Karpas-422 (cell line): Measurements from ENCODE around the gene S100A7A. TPM values are rescaled to one million over a fixed set of nuclear protein-coding genes. Genes with fewer than 3 reads are reported as not detected.
"Not testable (repeated sequence)": the region's sequence is repeated elsewhere in the genome, so short reads cannot be mapped to it uniquely, and the experiment has no call there.

ENCODE experiments used
- DNase-seq: peaks from one replicate; pipeline ENCODE4 v3.0.0-alpha.2; 2015
- H2AFZ ChIP-seq: fragments of 200-600 bp; sonication (generic); 2 replicates; pipeline ENCODE4 v1.6.1; 2014; ENCODE audit warnings: antibody characterized with exemption, low read length, mixed read lengths
- H3K27ac ChIP-seq: fragments of 200-600 bp; sonication (generic); 2 replicates; pipeline ENCODE4 v1.5.1; 2014; ENCODE audit warnings: mild to moderate bottlenecking, low read length, moderate library complexity
- H3K27me3 ChIP-seq: fragments of 200-600 bp; sonication (generic); 2 replicates; pipeline ENCODE4 v1.6.1; 2014; ENCODE audit warnings: low read length, mixed read lengths
- H3K36me3 ChIP-seq: fragments of 200-600 bp; sonication (generic); 2 replicates; pipeline ENCODE4 v1.6.1; 2014; ENCODE audit warnings: low read length, mixed read lengths; ENCODE audit not compliant: insufficient read depth
- H3K4me1 ChIP-seq: fragments of 200-600 bp; sonication (generic); 2 replicates; pipeline ENCODE4 v1.6.1; 2014; ENCODE audit warnings: mild to moderate bottlenecking, low read length, mixed read lengths
- H3K4me2 ChIP-seq: fragments of 200-600 bp; sonication (generic); 2 replicates; pipeline ENCODE4 v1.6.1; 2014; ENCODE audit warnings: low read length, low read depth, mild to moderate bottlenecking; ENCODE audit not compliant: poor library complexity, severe bottlenecking
- H3K4me3 ChIP-seq: fragments of 200-600 bp; sonication (generic); 2 replicates; pipeline ENCODE4 v1.5.1; 2014; ENCODE audit warnings: mild to moderate bottlenecking, antibody characterized with exemption, low read length, mixed read lengths
- H3K79me2 ChIP-seq: fragments of 200-600 bp; sonication (generic); 2 replicates; pipeline ENCODE4 v1.6.1; 2014; ENCODE audit warnings: mild to moderate bottlenecking, low read length, mixed read lengths
- H3K9ac ChIP-seq: fragments of 200-600 bp; sonication (generic); 2 replicates; pipeline ENCODE4 v1.6.0; 2014; ENCODE audit warnings: low read length
- H3K9me2 ChIP-seq: fragments of 200-600 bp; sonication (generic), shearing (Covaris generic); replicated peaks from 2 replicates; pipeline ENCODE4 v1.6.0; 2014; ENCODE audit warnings: mild to moderate bottlenecking, low read length, moderate library complexity; ENCODE audit not compliant: insufficient read depth
- H3K9me3 ChIP-seq: fragments of 300-700, 200-600 bp; sonication (generic); 2 replicates; pipeline ENCODE4 v1.6.1; 2014; ENCODE audit warnings: low read length, mixed read lengths
- H4K20me1 ChIP-seq: fragments of 200-600 bp; sonication (generic); 2 replicates; pipeline ENCODE4 v1.6.1; 2014; ENCODE audit warnings: mild to moderate bottlenecking, antibody characterized with exemption, low read length, low read depth; ENCODE audit not compliant: insufficient read depth
- total RNA-seq: library from RNA; depleted of rRNA; stranded (reverse); fragments of >200 nt; shearing (Covaris generic); gene quantifications from 2 replicates; pipeline ENCODE4 v1.2.3, GENCODE V29; 2014; ENCODE audit warnings: low replicate concordance

The S100A7A gene
- total RNA-seq, 1 experiment from 2014 or later: not detected

DNA sequence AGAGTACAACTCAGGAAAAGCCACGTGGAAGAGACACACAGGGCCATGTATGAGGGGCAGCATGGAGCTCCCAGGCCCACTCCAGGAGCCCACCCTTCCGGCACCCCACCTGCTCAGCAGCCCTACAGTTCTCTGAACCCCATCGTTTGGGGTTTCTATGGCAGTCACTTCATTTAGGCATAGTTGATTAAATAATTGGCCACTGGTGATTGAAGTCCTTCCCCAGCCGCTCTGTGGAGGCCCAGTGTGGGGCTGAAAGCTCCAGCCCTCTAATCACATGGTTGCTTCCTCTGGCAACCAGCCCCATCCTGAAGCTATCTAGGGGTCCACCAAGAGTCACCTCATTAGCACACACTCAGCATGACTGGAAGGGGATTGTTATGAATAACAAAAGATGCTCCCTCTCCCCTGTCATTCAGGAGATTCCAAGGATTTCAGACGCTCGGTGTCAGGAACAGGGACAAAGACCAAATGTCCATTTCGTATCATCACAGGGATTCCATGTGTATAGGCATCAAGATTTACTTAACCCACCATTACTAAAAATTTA, 12.2 kb upstream of the S100A7A start:
- no peaks in the 10 kb centered on the region for H3K79me2 ChIP-seq
- DNase-seq: no peak
- no peak overlapping the region for H3K4me2 ChIP-seq
- no peaks in the 10 kb centered on the region for H3K9me2 ChIP-seq
- H3K9ac ChIP-seq: no peak overlapping the region
- no peak overlapping the region for H3K27ac ChIP-seq
- no peaks in the 10 kb centered on the region for H3K9me3 ChIP-seq
- no peaks in the 10 kb centered on the region for H3K27me3 ChIP-seq
- no peaks in the 10 kb centered on the region for H3K36me3 ChIP-seq
- H3K4me1 ChIP-seq: no peaks in the 10 kb centered on the region
- H3K4me3 ChIP-seq: no peak overlapping the region
- H2AFZ ChIP-seq: no peak overlapping the region
- no peaks in the 10 kb centered on the region for H4K20me1 ChIP-seq

DNA sequence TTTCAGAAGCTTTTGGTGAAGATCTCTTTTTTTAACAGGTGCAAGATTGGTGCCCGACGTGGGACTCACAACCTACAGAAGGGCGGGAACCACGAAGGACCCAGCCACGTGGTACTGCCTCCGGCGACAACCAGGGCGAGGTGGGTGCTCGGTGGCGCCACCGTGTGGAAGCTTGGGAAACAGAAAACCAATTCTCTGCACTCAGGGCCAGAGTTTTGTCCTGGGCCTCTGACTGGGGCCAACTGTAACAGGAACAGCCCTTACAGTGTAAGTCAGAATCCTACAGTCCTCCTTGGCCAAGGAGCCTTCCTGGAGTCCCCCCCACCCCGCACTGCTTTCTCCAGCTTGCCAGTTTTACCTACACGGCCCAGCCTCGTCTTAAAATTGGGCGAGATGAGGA, 11.6 kb upstream of the S100A7A start:
- Histone ChIP-seq H3K4me1 (no peaks in the 10 kb centered on the region), H3K9me2 (no peaks in the 10 kb centered on the region), H2AFZ (no peak overlapping the region), H3K27me3 (no peaks in the 10 kb centered on the region), H3K9ac (no peak overlapping the region), H3K79me2 (no peaks in the 10 kb centered on the region), H3K4me3 (no peak overlapping the region), H3K9me3 (no peaks in the 10 kb centered on the region), H3K27ac (no peak overlapping the region), H3K4me2 (no peak overlapping the region), H4K20me1 (no peaks in the 10 kb centered on the region), H3K36me3 (no peaks in the 10 kb centered on the region)
- peak; percentile 75 for DNase-seq

DNA sequence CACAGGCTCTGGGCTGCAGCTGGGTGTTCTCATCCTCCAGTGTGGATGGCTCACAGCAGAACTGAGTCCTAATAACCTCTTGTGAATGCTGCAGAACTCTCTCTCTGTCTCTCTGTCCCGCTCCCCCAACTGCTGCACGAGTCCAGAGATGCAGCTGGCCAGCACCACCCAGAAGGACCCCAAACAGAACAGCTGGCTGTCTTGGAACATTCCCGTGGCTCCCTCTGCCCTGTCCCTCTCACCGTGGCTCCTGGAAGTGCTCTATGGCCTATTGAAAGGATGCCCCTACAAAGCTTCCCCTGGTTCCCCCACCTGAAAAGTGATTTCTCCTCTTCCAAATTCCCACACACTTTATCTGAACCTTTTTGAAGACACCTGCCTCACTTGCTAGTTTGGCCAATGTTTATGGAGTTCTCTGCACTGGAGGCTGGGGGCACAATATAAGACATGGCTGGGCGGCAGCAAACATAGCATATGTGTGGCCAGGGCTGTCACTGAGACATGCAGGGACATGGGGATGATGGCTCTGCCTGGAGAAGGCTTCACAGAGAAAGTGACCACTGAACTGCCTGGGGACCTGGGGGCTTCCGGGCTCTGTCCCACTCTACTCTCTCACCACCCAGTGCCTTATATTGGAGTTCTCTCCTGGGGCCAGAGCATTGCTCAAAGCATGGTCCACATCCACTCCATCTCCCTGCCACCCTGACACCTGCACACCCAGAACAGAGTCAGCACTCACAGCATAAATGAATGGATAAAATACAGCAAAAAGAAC, 10.3 kb upstream of the S100A7A start:
- not testable (repeated sequence) for H4K20me1 ChIP-seq, H2AFZ ChIP-seq, H3K4me1 ChIP-seq, H3K9me3 ChIP-seq, H3K36me3 ChIP-seq, H3K9me2 ChIP-seq, DNase-seq, H3K9ac ChIP-seq, H3K27me3 ChIP-seq, H3K79me2 ChIP-seq, H3K27ac ChIP-seq, H3K4me2 ChIP-seq, H3K4me3 ChIP-seq

DNA sequence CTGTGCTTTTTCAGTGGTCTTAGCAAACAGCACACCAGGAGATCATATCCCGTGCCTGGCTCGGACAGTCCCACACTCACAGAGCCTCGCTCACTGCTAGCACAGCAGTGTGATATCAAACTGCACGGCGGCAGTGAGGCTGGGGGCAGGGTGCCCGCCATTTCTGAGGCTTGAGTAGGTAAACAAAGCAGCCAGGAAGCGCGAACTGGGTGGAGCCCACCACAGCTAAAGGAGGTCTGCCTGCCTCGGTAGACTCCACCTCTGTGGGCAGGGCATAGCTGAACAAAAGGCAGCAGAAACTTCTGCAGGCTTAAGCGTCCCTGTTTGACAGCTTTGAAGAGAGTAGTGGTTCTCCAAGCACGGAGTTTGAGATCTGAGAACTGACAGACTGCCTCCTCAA, 9.0 kb upstream of the S100A7A start:
- H3K36me3 ChIP-seq, H3K4me3 ChIP-seq: not testable (repeated sequence)

DNA sequence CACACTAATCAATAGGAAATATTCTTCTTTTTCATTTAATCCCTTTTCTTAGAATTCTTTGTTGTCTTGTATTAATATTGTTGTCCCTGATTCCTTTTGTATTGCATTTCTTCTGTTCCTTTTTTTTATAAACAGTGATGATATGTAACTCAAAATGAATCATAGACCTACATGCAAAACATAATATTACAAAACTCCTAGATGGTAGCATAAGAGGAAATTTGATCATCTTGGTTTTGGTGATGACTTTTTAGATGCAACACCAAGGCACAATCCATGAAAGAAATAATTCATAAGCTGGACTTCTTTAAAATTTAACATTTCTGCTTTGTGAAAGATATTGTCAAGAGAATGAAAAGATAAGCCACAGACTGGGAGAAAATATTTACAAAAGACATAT, 2.4 kb upstream of the S100A7A start:
- H3K27ac ChIP-seq, H3K27me3 ChIP-seq, H3K9me3 ChIP-seq, H3K4me1 ChIP-seq, DNase-seq, H3K9me2 ChIP-seq, H3K4me3 ChIP-seq, H3K79me2 ChIP-seq, H3K36me3 ChIP-seq, H3K9ac ChIP-seq, H4K20me1 ChIP-seq, H2AFZ ChIP-seq, H3K4me2 ChIP-seq: not testable (repeated sequence)

More for the DNA sequence above, 9.0 kb upstream of the S100A7A start:
- H3K27me3 ChIP-seq, H3K9ac ChIP-seq, H3K9me2 ChIP-seq, H3K4me2 ChIP-seq, H3K9me3 ChIP-seq, H3K79me2 ChIP-seq, H4K20me1 ChIP-seq, DNase-seq, H2AFZ ChIP-seq, H3K4me1 ChIP-seq, H3K27ac ChIP-seq: not testable (repeated sequence)

DNA sequence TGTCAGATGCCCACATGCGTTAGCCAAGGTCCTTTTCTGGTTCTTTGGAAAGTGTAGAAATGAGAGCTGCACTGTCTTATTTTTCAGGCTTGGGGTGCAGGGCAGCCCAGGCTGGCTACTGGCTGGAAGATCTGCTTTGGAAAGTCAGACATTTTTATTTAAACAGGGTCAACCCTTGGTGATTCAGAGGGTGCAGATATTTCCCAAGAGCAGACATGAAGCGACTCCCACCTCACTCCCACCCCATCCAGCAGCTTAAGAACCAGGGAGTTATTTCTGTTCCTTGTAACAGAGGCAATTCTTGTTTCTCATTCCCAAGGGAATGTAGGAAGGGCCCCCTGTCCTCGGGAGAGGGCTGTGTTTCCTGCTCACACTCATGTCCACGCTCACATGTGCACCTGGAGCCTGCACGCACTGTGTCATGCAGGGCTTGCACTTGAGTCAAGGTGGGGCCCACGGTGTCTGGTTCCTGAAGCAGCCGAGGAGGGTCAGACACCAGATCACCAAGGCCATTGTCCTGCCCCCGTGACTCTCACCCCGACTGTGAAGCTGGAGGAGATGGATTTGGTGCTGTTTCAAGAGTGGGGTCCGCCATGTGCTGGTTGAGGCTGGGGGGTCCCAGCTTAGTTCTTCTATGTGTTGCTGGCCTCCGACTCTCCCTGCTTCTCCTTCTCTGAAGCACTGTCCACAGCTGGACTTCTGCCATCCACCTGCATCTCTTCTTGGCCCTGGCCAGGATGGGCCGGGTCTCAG, 992 bp downstream of the S100A7A start:
- no peak for DNase-seq
- H4K20me1 ChIP-seq: no peaks in the 10 kb centered on the region

DNA sequence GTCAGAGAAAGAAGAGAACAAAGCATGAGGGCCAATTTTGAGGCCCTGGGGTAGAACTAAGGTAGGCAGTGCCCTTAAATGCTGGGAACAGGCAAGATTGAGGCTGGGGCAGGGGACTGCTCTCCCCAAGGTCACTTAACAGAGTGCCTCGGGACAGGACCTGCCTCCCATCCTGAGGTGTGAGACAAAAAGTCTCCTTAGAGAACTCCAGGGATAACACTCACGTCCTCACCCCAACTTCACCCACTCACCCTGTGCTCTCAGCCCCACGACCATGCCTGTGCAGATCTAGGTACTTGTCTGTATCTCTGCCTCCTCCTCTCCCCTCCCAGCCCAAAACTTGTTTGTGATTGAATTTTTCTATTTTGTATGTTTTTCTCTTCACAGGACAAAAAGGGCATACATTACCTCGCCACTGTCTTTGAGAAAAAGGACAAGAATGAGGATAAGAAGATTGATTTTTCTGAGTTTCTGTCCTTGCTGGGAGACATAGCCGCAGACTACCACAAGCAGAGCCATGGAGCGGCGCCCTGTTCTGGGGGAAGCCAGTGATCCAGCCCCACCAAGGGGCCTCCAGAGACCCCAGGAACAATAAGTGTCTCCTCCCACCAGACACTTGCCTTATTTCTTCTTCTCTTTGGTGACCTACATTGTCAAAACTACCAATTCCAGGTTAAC, 2.6 kb downstream of the S100A7A start:
- not testable (repeated sequence) for H3K4me1 ChIP-seq, H3K79me2 ChIP-seq, H3K36me3 ChIP-seq, H3K9me2 ChIP-seq, H3K27ac ChIP-seq, H3K9ac ChIP-seq, H3K4me3 ChIP-seq, H3K9me3 ChIP-seq, H3K27me3 ChIP-seq, DNase-seq, H2AFZ ChIP-seq, H3K4me2 ChIP-seq, H4K20me1 ChIP-seq

More for the DNA sequence above, 992 bp downstream of the S100A7A start:
- H3K27ac ChIP-seq: no peak overlapping the region
- H3K27me3 ChIP-seq: no peaks in the 10 kb centered on the region
- H3K9ac ChIP-seq: no peak overlapping the region
- H2AFZ ChIP-seq: no peak overlapping the region
- H3K4me3 ChIP-seq: no peak overlapping the region
- H3K79me2 ChIP-seq: no peaks in the 10 kb centered on the region
- H3K4me1 ChIP-seq: no peaks in the 10 kb centered on the region
- H3K36me3 ChIP-seq: no peaks in the 10 kb centered on the region
- H3K9me2 ChIP-seq: no peaks in the 10 kb centered on the region
- no peak overlapping the region for H3K4me2 ChIP-seq
- no peaks in the 10 kb centered on the region for H3K9me3 ChIP-seq

DNA sequence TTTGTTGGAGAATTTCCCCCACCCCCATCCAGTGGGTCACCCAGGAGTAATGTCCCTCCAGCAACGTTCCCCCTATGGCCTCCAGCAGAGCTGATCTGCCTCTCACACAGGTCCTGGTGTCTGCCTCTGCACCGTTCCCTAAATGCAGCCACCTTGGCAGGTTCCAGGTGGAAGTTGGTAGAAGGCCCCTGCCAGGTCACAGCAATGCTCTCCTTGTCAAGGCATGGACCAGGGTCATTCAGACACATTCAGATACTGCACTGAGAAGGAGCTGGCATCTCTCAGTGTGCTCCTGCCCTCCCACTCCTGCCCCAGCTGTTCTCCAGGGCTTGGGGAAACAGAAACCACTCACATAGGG, 3.1 kb downstream of the S100A7A start:
- H4K20me1 ChIP-seq, H3K27me3 ChIP-seq, H3K36me3 ChIP-seq, H3K79me2 ChIP-seq, H3K27ac ChIP-seq, H3K4me3 ChIP-seq, H3K4me1 ChIP-seq, H3K9me2 ChIP-seq, H2AFZ ChIP-seq, H3K4me2 ChIP-seq, DNase-seq, H3K9me3 ChIP-seq, H3K9ac ChIP-seq: not testable (repeated sequence)
